Progenitor cell of endocrine pancreas (in vitro differentiated cells): Measurements from ENCODE around the gene SCUBE1. TPM values are rescaled to one million over a fixed set of nuclear protein-coding genes. Genes with fewer than 3 reads are reported as not detected.

Experiments used
- DNase-seq: peaks from one replicate; pipeline ENCODE4 v3.0.0; 2021; ENCODE audit warnings: low spot score; ENCODE audit not compliant: unreplicated experiment
- H3K27ac Mint-ChIP-seq: 2 replicates; pipeline ENCODE4 v1.8.0; 2021; ENCODE audit warnings: mild to moderate bottlenecking, moderate library complexity, mixed read lengths
- H3K27me3 Mint-ChIP-seq: 2 replicates; pipeline ENCODE4 v1.8.0; 2021; ENCODE audit warnings: mixed read lengths
- H3K36me3 Mint-ChIP-seq: 2 replicates; pipeline ENCODE4 v1.8.0; 2022; ENCODE audit warnings: mixed read lengths; ENCODE audit not compliant: insufficient read depth
- H3K4me1 Mint-ChIP-seq: 2 replicates; pipeline ENCODE4 v1.8.0; 2021; ENCODE audit warnings: low read depth, mixed read lengths
- H3K4me3 Mint-ChIP-seq: 2 replicates; pipeline ENCODE4 v1.8.0; 2021; ENCODE audit warnings: low read depth, mild to moderate bottlenecking, moderate library complexity, mixed read lengths
- H3K9me3 Mint-ChIP-seq: 2 replicates; pipeline ENCODE4 v1.8.0; 2021; ENCODE audit warnings: low read depth, mixed read lengths
- total RNA-seq: library from RNA; stranded (reverse); gene quantifications from 2 replicates; pipeline ENCODE4 v1.2.1, GENCODE V29; 2021
- TF ChIP-seq, protein P1 (sequence below): fragments of 200-600 bp; sonication (generic); IDR thresholded peaks from one replicate; pipeline ENCODE4 v1.5.0; 2021; ENCODE audit warnings: antibody characterized with exemption, mild to moderate bottlenecking; ENCODE audit not compliant: unreplicated experiment

The SCUBE1 gene
- total RNA-seq, 1 donor from 2014 or later = 4.5 TPM

- peaks cover 1% of the 10 kb centered on the region for H3K4me1 Mint-ChIP-seq
- DNase-seq = no peak
- H3K27me3 Mint-ChIP-seq = peaks cover 67% of the 10 kb centered on the region
- TF ChIP-seq, protein P1, sequence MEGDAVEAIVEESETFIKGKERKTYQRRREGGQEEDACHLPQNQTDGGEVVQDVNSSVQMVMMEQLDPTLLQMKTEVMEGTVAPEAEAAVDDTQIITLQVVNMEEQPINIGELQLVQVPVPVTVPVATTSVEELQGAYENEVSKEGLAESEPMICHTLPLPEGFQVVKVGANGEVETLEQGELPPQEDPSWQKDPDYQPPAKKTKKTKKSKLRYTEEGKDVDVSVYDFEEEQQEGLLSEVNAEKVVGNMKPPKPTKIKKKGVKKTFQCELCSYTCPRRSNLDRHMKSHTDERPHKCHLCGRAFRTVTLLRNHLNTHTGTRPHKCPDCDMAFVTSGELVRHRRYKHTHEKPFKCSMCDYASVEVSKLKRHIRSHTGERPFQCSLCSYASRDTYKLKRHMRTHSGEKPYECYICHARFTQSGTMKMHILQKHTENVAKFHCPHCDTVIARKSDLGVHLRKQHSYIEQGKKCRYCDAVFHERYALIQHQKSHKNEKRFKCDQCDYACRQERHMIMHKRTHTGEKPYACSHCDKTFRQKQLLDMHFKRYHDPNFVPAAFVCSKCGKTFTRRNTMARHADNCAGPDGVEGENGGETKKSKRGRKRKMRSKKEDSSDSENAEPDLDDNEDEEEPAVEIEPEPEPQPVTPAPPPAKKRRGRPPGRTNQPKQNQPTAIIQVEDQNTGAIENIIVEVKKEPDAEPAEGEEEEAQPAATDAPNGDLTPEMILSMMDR = no peak
- H3K36me3 Mint-ChIP-seq = no peaks in the 10 kb centered on the region
- no peak overlapping the region for H3K27ac Mint-ChIP-seq
- H3K9me3 Mint-ChIP-seq = no peaks in the 10 kb centered on the region
- no peak overlapping the region for H3K4me3 Mint-ChIP-seq
Observed at GRCh38 chr22:43301866-43302265, 41.3 kb downstream of the SCUBE1 start.

- TF ChIP-seq, protein P1 = no peak
- DNase-seq = no peak
- Mint-ChIP-seq H3K27me3 (peaks cover 62% of the 10 kb centered on the region), H3K36me3 (no peaks in the 10 kb centered on the region), H3K4me1 (peaks cover 1% of the 10 kb centered on the region), H3K9me3 (no peaks in the 10 kb centered on the region), H3K4me3 (no peak overlapping the region), H3K27ac (no peak overlapping the region)
Observed at GRCh38 chr22:43300891-43301676, 42.1 kb downstream of the SCUBE1 start.

DNA sequence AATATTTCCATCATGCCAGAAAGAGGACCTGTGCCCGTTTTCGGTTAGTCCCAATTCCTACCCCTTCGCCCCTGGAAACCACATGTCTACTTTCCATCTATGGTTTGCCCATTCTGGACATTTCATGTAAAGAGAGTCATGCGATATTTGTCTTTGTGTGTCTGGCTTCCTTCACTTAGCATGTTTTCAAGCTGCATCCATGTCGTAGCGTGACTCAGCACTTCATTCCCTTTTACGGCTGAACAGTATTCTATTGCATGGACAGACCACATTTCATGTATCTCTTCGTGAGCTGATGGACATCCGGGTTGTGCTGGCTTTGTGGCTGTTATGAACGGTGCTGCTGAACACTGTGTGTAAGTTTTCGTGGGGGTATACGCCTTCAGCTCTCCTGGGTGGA lies 43.4 kb downstream of the SCUBE1 start:
- no peaks in the 10 kb centered on the region for H3K36me3 Mint-ChIP-seq

GRCh38 chr22:43298062-43298801 lies 44.9 kb downstream of the SCUBE1 start:
- TF ChIP-seq, protein P1 = no peak
- no peak overlapping the region for H3K27ac Mint-ChIP-seq
- H3K36me3 Mint-ChIP-seq = no peaks in the 10 kb centered on the region
- peaks cover 16% of the 10 kb centered on the region for H3K4me1 Mint-ChIP-seq
- H3K4me3 Mint-ChIP-seq = no peak overlapping the region
- no peaks in the 10 kb centered on the region for H3K9me3 Mint-ChIP-seq
- DNase-seq = no peak
- peaks cover 48% of the 10 kb centered on the region for H3K27me3 Mint-ChIP-seq

More for the DNA sequence above, 43.4 kb downstream of the SCUBE1 start:
- TF ChIP-seq, protein P1 = no peak
- H3K4me3 Mint-ChIP-seq = no peak overlapping the region
- H3K27me3 Mint-ChIP-seq = peaks cover 59% of the 10 kb centered on the region
- H3K4me1 Mint-ChIP-seq = peaks cover 5% of the 10 kb centered on the region
- DNase-seq = no peak
- no peaks in the 10 kb centered on the region for H3K9me3 Mint-ChIP-seq
- no peak overlapping the region for H3K27ac Mint-ChIP-seq

DNA sequence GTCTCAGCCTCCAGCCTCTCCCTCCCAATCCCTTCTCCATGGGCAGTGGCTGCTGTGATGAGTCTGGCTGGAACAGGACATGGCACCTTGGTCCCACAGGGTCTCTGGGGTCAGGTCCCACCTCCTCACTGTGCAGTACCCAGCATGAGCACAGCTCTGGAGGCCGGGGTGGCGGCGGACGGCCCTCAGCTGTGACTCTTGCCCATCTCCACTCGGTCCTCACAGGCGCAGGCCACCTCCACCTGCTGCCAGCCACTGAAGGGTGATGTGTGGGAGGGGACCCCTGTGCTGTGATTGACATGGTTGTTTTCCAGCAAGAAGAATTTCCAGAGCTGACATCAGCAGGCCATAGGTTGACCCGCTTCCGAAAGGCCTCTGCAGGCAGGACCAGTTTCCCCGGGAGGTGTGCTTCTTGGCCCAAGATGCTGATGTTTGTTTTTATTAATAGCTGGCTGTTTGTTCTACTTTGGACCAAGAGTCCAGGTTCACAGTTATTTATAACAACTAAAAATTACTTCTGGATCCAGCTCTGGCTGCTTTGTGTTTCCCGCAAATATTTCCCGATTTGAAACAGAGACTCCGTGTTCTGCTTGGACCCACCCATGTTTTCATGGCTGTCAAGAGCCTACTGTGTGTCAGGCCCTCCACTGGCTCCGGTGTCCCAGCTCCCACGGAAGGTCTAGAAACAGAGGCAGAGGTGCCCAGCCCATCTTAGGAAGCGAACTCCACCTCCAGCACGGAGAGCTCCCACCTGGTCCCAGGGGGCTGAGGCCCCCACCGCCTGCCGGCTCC lies 45.7 kb downstream of the SCUBE1 start:
- Mint-ChIP-seq H3K27me3 (peaks cover 44% of the 10 kb centered on the region), H3K4me3 (no peak overlapping the region), H3K27ac (no peak overlapping the region), H3K9me3 (no peaks in the 10 kb centered on the region), H3K36me3 (no peaks in the 10 kb centered on the region), H3K4me1 (peaks cover 19% of the 10 kb centered on the region)
- TF ChIP-seq, protein P1 = no peak
- DNase-seq = no peak
